Osteoblast (primary cell): ENCODE results near the gene NMT1. TPM values are rescaled to one million over a fixed set of nuclear protein-coding genes. Genes with fewer than 3 reads are reported as not detected.

Experiments used
- DNase-seq: peaks from one replicate; pipeline ENCODE4 v3.0.0; 2011; ENCODE audit warnings: low spot score, mixed read lengths; ENCODE audit not compliant: insufficient read length; ENCODE audit errors: missing footprints
- H2AFZ ChIP-seq: 2 replicates; pipeline ENCODE4 v1.6.0; 2011; ENCODE audit warnings: mild to moderate bottlenecking, low read length
- H3K27ac ChIP-seq: 2 replicates; pipeline ENCODE4 v1.5.1; 2011; ENCODE audit warnings: mild to moderate bottlenecking, low read depth, low read length, moderate library complexity
- H3K27me3 ChIP-seq: 2 replicates; pipeline ENCODE4 v1.6.0; 2012; ENCODE audit warnings: mild to moderate bottlenecking, control low read depth, inconsistent platforms, low read length, moderate library complexity; ENCODE audit not compliant: insufficient read depth
- H3K36me3 ChIP-seq: 2 replicates; pipeline ENCODE4 v1.5.1; 2011; ENCODE audit warnings: mild to moderate bottlenecking, low read length, control low read depth, moderate library complexity; ENCODE audit not compliant: insufficient read depth
- H3K4me1 ChIP-seq: 2 replicates; pipeline ENCODE4 v1.5.1; 2011; ENCODE audit warnings: mild to moderate bottlenecking, low read length, control low read depth, moderate library complexity; ENCODE audit not compliant: insufficient read depth
- H3K4me2 ChIP-seq: 2 replicates; pipeline ENCODE4 v1.6.0; 2011; ENCODE audit warnings: mild to moderate bottlenecking, low read length; ENCODE audit not compliant: insufficient read depth
- H3K4me3 ChIP-seq: fragments of 200-600 bp; sonication (generic); 3 replicates; pipeline ENCODE4 v1.5.1; 2012; ENCODE audit warnings: mild to moderate bottlenecking, low read length, inconsistent platforms; ENCODE audit not compliant: insufficient read depth
- H3K79me2 ChIP-seq: 2 replicates; pipeline ENCODE4 v1.6.0; 2012; ENCODE audit warnings: mild to moderate bottlenecking, low read length, control low read depth, inconsistent platforms; ENCODE audit not compliant: insufficient read depth
- H3K9me3 ChIP-seq: 2 replicates; pipeline ENCODE4 v1.5.1; 2011; ENCODE audit warnings: low read depth, low read length, control low read depth
- H4K20me1 ChIP-seq: 2 replicates; pipeline ENCODE4 v1.6.0; 2012; ENCODE audit warnings: mild to moderate bottlenecking, low read length, control low read depth; ENCODE audit not compliant: insufficient read depth
- total RNA-seq: library from RNA; depleted of rRNA; stranded (reverse); fragments of >200 nt; gene quantifications from 2 replicates; pipeline ENCODE4 v1.2.3, GENCODE V29; 2012
- TF ChIP-seq, protein P1 (sequence below): IDR thresholded peaks from 2 replicates; pipeline ENCODE4 v1.5.1; 2011; ENCODE audit warnings: mild to moderate bottlenecking, low read depth, low read length, moderate library complexity; ENCODE audit errors: extremely low read depth

Gene NMT1
- total RNA-seq, 1 donor: 51.8 TPM

GRCh38 chr17:45096141-45096540 is 35.0 kb downstream of the NMT1 start:
- no peak overlapping the region for H3K4me3 ChIP-seq
- H3K9me3 ChIP-seq: no peaks in the 10 kb centered on the region
- no peak overlapping the region for H3K27ac ChIP-seq
- H3K4me2 ChIP-seq: no peak overlapping the region
- TF ChIP-seq, protein P1, sequence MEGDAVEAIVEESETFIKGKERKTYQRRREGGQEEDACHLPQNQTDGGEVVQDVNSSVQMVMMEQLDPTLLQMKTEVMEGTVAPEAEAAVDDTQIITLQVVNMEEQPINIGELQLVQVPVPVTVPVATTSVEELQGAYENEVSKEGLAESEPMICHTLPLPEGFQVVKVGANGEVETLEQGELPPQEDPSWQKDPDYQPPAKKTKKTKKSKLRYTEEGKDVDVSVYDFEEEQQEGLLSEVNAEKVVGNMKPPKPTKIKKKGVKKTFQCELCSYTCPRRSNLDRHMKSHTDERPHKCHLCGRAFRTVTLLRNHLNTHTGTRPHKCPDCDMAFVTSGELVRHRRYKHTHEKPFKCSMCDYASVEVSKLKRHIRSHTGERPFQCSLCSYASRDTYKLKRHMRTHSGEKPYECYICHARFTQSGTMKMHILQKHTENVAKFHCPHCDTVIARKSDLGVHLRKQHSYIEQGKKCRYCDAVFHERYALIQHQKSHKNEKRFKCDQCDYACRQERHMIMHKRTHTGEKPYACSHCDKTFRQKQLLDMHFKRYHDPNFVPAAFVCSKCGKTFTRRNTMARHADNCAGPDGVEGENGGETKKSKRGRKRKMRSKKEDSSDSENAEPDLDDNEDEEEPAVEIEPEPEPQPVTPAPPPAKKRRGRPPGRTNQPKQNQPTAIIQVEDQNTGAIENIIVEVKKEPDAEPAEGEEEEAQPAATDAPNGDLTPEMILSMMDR: peak; percentile 75
- H3K27me3 ChIP-seq: no peaks in the 10 kb centered on the region
- peaks cover 30% of the 10 kb centered on the region for H3K4me1 ChIP-seq
- H2AFZ ChIP-seq: no peak overlapping the region
- peaks cover 65% of the 10 kb centered on the region for H3K36me3 ChIP-seq
- H3K79me2 ChIP-seq: peaks cover 11% of the 10 kb centered on the region
- DNase-seq: peak; percentile 87
- peaks cover 2% of the 10 kb centered on the region for H4K20me1 ChIP-seq

DNA sequence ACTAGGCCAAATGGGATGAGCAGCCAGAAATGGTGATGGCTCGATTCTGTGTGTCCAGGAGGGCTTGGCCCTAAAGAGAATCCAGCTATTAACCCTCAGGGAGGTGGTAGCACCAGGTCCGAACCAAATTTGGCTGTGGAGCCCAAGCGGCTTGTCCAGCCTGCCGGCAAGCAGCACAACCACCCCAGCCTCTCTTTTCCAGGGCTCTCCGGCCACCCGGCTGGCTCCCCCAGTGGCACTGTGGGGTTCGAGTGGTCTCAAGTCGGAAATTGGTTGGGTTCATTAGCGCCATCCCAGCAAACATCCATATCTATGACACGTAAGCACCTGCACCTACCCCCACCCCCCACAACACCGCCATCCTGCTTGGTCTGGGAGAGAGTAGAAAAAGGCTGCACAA is 35.8 kb downstream of the NMT1 start:
- Histone ChIP-seq H3K27ac (no peak overlapping the region), H3K27me3 (no peaks in the 10 kb centered on the region), H3K4me1 (peaks cover 28% of the 10 kb centered on the region), H3K36me3 (peaks cover 63% of the 10 kb centered on the region), H3K9me3 (no peaks in the 10 kb centered on the region), H4K20me1 (peaks cover 2% of the 10 kb centered on the region), H3K4me3 (no peak overlapping the region), H3K4me2 (no peak overlapping the region), H2AFZ (no peak overlapping the region), H3K79me2 (peaks cover 8% of the 10 kb centered on the region)
- DNase-seq: no peak
- TF ChIP-seq, protein P1: no peak

GRCh38 chr17:45098081-45098868 is 37.2 kb downstream of the NMT1 start:
- DNase-seq: peak; percentile 56
- H2AFZ ChIP-seq: no peak overlapping the region
- H3K27me3 ChIP-seq: no peaks in the 10 kb centered on the region
- TF ChIP-seq, protein P1: no peak
- H3K4me1 ChIP-seq: peaks cover 14% of the 10 kb centered on the region
- H3K4me2 ChIP-seq: no peak overlapping the region
- H3K4me3 ChIP-seq: no peak overlapping the region
- H3K27ac ChIP-seq: peak overlapping the region; percentile 26
- H3K79me2 ChIP-seq: peaks cover 8% of the 10 kb centered on the region
- H3K9me3 ChIP-seq: no peaks in the 10 kb centered on the region
- peaks cover 2% of the 10 kb centered on the region for H4K20me1 ChIP-seq
- peaks cover 69% of the 10 kb centered on the region for H3K36me3 ChIP-seq

- H3K36me3 ChIP-seq: peaks cover 69% of the 10 kb centered on the region
Measured at GRCh38 chr17:45098869-45099616, 37.9 kb downstream of the NMT1 start.

More at GRCh38 chr17:45098869-45099616, 37.9 kb downstream of the NMT1 start:
- peak; percentile 98 for DNase-seq
- Histone ChIP-seq H3K9me3 (no peaks in the 10 kb centered on the region), H3K79me2 (peaks cover 8% of the 10 kb centered on the region), H3K27ac (peak overlapping the region; percentile 26), H3K4me3 (no peak overlapping the region), H4K20me1 (peaks cover 2% of the 10 kb centered on the region), H2AFZ (no peak overlapping the region), H3K4me1 (peaks cover 6% of the 10 kb centered on the region), H3K27me3 (no peaks in the 10 kb centered on the region), H3K4me2 (no peak overlapping the region)
- TF ChIP-seq, protein P1: peak; percentile 89
